ENCODE results near the gene EPS15. TPM values are rescaled to one million over a fixed set of nuclear protein-coding genes. Genes with fewer than 3 reads are reported as not detected.
A peak's percentile ranks its signal among the peaks of the same experiment; 100 is the strongest.

Gene EPS15
- total and polyA plus RNA-seq, 2 of the 13 experiments (the other 11 are each of a cell fraction or from before 2014, with no cell fraction given), result 14.3 to 19.3 TPM

DNA sequence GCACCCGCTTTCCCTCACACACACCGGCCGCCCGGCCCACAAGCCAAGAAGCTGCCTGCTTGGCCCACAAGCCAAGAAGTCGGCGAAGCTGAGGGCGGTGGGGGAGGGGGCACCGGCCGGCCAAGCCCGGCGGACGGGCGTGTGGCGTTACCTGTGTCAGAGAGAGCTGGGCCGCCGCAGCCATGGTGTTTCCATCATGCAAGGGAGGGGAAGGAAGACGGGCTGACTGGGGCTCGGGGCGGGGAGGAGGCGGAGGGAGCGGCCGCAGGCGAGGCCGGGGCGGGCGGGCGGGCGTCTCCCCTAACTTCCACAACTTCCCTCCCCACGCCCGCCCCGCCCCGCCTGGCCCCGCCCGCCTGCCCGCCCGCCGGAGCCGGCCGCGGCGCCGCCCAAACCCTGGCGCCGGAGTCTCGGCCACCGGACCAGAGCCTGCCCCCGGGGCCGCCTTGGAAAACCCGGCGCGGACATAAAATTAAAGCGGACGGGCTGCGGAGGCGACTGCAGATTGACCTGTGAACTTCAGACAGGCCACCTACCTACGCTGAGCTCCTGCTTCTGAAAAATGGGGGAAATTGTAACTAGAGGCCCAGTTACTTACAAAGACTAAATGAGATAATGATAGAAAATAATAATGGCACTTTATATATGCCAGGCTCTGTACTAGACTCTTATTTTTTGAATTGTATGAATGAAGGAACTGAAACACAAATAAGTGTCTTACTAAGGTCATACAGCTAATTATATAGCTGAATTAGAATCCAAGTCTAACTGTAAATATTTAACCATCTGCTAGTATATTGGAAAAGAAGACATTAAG lies at the start of gene EPS15 (continued):
- TF ChIP-seq, protein P1, sequence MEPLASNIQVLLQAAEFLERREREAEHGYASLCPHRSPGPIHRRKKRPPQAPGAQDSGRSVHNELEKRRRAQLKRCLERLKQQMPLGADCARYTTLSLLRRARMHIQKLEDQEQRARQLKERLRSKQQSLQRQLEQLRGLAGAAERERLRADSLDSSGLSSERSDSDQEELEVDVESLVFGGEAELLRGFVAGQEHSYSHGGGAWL (CRISPR knock-in tag; IDR thresholded peaks at IDR 0.05), result no peak
- TF ChIP-seq, protein P2, sequence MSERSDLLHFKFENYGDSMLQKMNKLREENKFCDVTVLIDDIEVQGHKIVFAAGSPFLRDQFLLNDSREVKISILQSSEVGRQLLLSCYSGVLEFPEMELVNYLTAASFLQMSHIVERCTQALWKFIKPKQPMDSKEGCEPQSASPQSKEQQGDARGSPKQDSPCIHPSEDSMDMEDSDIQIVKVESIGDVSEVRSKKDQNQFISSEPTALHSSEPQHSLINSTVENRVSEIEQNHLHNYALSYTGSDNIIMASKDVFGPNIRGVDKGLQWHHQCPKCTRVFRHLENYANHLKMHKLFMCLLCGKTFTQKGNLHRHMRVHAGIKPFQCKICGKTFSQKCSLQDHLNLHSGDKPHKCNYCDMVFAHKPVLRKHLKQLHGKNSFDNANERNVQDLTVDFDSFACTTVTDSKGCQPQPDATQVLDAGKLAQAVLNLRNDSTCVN (CRISPR knock-in tag; IDR thresholded peaks at IDR 0.05; ENCODE audit: borderline replicate concordance), result no peak
- TF ChIP-seq GABPB1 (CRISPR knock-in tag; IDR thresholded peaks at IDR 0.05), result peak; percentile 71; the same call in 1 of the 2 replicates
- no peak for TF ChIP-seq ATF7 (IDR thresholded peaks at IDR 0.05)
- no peak for TF ChIP-seq ATF7 (CRISPR knock-in tag; IDR thresholded peaks at IDR 0.05)
- peak; percentile 44; the same call in 1 of the 2 replicates for TF ChIP-seq KDM3A (CRISPR knock-in tag; IDR thresholded peaks at IDR 0.05; ENCODE audit: low read depth)
- peak; percentile 78 for TF ChIP-seq POGZ (CRISPR knock-in tag; IDR thresholded peaks at IDR 0.05)
- no peak for TF ChIP-seq ZNF343 (CRISPR knock-in tag; IDR thresholded peaks at IDR 0.05)
- peak; percentile 51; the same call in 1 of the 2 replicates for TF ChIP-seq SMAD3 (CRISPR knock-in tag; IDR thresholded peaks at IDR 0.05)
- TF ChIP-seq ZNF550 (CRISPR knock-in tag; IDR thresholded peaks at IDR 0.05; ENCODE audit: borderline replicate concordance), result no peak
- TF ChIP-seq SALL2 (CRISPR knock-in tag; IDR thresholded peaks at IDR 0.05), result 0 out of 2 replicates have a peak, but pooled peaks have one; percentile 12
- TF ChIP-seq ARID2 (CRISPR knock-in tag; IDR thresholded peaks at IDR 0.05; ENCODE audit: borderline replicate concordance), result no peak
- TF ChIP-seq ZNF430 (CRISPR knock-in tag; IDR thresholded peaks at IDR 0.05), result no peak
- TF ChIP-seq ZNF350 (CRISPR knock-in tag; IDR thresholded peaks at IDR 0.05; ENCODE audit: borderline replicate concordance, low read depth), result peak; percentile 35; the same call in 1 of the 2 replicates
- no peak for TF ChIP-seq NFE2L2 (IDR thresholded peaks at IDR 0.05; ENCODE audit: low read length)
- TF ChIP-seq, protein P3, sequence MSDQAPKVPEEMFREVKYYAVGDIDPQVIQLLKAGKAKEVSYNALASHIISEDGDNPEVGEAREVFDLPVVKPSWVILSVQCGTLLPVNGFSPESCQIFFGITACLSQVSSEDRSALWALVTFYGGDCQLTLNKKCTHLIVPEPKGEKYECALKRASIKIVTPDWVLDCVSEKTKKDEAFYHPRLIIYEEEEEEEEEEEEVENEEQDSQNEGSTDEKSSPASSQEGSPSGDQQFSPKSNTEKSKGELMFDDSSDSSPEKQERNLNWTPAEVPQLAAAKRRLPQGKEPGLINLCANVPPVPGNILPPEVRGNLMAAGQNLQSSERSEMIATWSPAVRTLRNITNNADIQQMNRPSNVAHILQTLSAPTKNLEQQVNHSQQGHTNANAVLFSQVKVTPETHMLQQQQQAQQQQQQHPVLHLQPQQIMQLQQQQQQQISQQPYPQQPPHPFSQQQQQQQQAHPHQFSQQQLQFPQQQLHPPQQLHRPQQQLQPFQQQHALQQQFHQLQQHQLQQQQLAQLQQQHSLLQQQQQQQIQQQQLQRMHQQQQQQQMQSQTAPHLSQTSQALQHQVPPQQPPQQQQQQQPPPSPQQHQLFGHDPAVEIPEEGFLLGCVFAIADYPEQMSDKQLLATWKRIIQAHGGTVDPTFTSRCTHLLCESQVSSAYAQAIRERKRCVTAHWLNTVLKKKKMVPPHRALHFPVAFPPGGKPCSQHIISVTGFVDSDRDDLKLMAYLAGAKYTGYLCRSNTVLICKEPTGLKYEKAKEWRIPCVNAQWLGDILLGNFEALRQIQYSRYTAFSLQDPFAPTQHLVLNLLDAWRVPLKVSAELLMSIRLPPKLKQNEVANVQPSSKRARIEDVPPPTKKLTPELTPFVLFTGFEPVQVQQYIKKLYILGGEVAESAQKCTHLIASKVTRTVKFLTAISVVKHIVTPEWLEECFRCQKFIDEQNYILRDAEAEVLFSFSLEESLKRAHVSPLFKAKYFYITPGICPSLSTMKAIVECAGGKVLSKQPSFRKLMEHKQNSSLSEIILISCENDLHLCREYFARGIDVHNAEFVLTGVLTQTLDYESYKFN (CRISPR knock-in tag; conservative IDR thresholded peaks at IDR 0.05), result peak; percentile 26; the same call in 1 of the 2 replicates
- no peak for TF ChIP-seq GABPA (IDR thresholded peaks at IDR 0.05; ENCODE audit: low read depth, low read length)
- TF ChIP-seq GABPA (CRISPR knock-in tag; IDR thresholded peaks at IDR 0.05; ENCODE audit: low read depth), result 0 out of 2 replicates have a peak, but pooled peaks have one; percentile 35
- peak; percentile 32; the same call in 1 of the 2 replicates for TF ChIP-seq PITX1 (CRISPR knock-in tag; IDR thresholded peaks at IDR 0.05)
- TF ChIP-seq ATRX (CRISPR knock-in tag; IDR thresholded peaks at IDR 0.05; ENCODE audit: borderline replicate concordance), result no peak
- TF ChIP-seq GATAD1 (CRISPR knock-in tag; IDR thresholded peaks at IDR 0.05), result no peak
- no peak for TF ChIP-seq ZNF441 (CRISPR knock-in tag; IDR thresholded peaks at IDR 0.05; ENCODE audit: borderline replicate concordance)
- peak; percentile 78 for TF ChIP-seq YY1 (IDR thresholded peaks at IDR 0.05; ENCODE audit: insufficient read depth, insufficient replicate concordance, low read depth, low read length)
- peak; percentile 44 for TF ChIP-seq HOXA3 (CRISPR knock-in tag; IDR thresholded peaks at IDR 0.05)
- TF ChIP-seq GATA4 (IDR thresholded peaks at IDR 0.05; ENCODE audit: borderline replicate concordance, low read depth), result no peak
